Measurements from ENCODE around the gene HCAR3.
"Not testable (repeated sequence)": the region's sequence is repeated elsewhere in the genome, so short reads cannot be mapped to it uniquely, and the experiment has no call there.

GRCh38 chr12:122716658-122717057, at the start of gene HCAR3:
- not testable (repeated sequence) for TF ChIP-seq EZH2 (IDR thresholded peaks at IDR 0.05; ENCODE audit: insufficient read depth, poor library complexity, severe bottlenecking); EZH2phosphoT487 (IDR thresholded peaks at IDR 0.05; ENCODE audit: insufficient read depth, low read depth)
